ENCODE results near the gene LAMB1.

LAMB1 gene

DNA sequence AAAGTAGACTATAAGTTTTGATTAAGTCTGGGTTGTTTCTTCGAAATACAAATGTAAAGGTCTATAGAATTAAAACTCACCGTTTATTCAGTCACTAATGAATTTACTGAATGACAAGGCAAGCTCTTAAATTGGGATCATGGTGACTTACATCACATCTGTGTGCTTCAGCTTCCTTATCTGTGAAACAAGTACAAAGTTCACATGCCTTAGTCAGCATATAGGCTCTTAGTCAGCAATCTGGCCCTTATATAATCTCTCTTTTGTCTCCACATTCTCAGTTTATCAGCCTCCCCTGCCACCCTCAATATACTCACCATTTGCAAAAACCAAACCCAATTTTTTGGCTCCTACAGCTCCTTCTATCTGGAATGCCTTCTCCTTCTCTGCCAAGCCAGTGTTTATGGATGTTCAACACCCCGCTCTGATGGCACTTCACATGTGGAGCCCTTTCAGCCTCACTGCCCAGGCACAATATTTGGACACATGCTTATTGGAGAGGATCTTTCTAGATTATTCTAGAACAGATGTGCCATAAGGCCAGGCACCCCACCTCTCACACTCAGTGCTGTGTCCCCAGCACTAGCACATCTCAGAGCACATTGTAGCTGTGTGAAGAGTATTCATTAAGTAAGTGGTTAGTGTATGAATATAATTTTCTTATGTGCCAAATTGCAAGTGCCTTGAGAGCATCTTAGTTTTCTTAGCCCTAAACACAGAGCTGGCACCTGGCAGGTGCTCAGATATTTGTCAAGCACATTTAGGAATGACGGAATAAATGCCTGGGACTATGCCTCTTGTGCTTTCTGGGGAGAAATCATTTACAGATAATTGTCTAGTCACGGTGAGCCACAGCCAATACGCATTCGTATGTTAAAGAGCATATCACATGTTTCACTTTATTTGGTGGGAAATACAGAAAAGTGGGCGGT lies 9.8 kb upstream of the LAMB1 start:
- H3K9me3 ChIP-seq (ENCODE audit: control insufficient read depth, low read length), result no peaks in the 10 kb centered on the region
- H3K36me3 ChIP-seq (ENCODE audit: control insufficient read depth in 1 of 2, insufficient read depth in 2 of 2, low read depth in 1 of 2, low read length in 2 of 2), result no peaks in the 10 kb centered on the region
- H4K8ac ChIP-seq (ENCODE audit: low read length), result no peak overlapping the region
- no peak overlapping the region for H3K27ac ChIP-seq (ENCODE audit: low read length, poor library complexity, severe bottlenecking)
- H3K14ac ChIP-seq (ENCODE audit: low read length in 2 of 2), result no peak overlapping the region
- peak overlapping the region; percentile 37 for H2AK5ac ChIP-seq (ENCODE audit: low read length, severe bottlenecking)
- H2AFZ ChIP-seq (ENCODE audit: low read depth, low read length), result no peak overlapping the region
- H4K91ac ChIP-seq (ENCODE audit: low read length), result no peak overlapping the region
- H3K18ac ChIP-seq (ENCODE audit: low read depth in 1 of 2, low read length in 2 of 2), result no peak overlapping the region
- H3K27me3 ChIP-seq (ENCODE audit: control insufficient read depth in 1 of 2, insufficient read depth in 1 of 2, low read length in 2 of 2), result no peaks in the 10 kb centered on the region
- H2BK15ac ChIP-seq (ENCODE audit: low read depth, poor library complexity, severe bottlenecking), result no peak overlapping the region
- no peak overlapping the region for H3K4me3 ChIP-seq (ENCODE audit: insufficient read depth in 1 of 2, low read depth in 1 of 2, low read length in 2 of 2)
- H3K9ac ChIP-seq (ENCODE audit: low read length), result no peak overlapping the region
- no peak overlapping the region for H3K4ac ChIP-seq (ENCODE audit: low read depth in 1 of 2, low read length in 2 of 2)
- no peak overlapping the region for H3K23ac ChIP-seq (ENCODE audit: low read length in 2 of 2)
- DNase-seq, result no peak
- no peak overlapping the region for H2BK5ac ChIP-seq (ENCODE audit: low read depth, low read length, poor library complexity, severe bottlenecking)
- H3K4me2 ChIP-seq (ENCODE audit: low read length, poor library complexity, severe bottlenecking), result no peak overlapping the region
- H3K4me1 ChIP-seq (ENCODE audit: control insufficient read depth, insufficient read depth, low read depth, low read length), result peaks cover 13% of the 10 kb centered on the region
- no peak overlapping the region for H2BK120ac ChIP-seq (ENCODE audit: low read depth, low read length)
- H3K79me1 ChIP-seq (replicated peaks; ENCODE audit: low read length, poor library complexity, severe bottlenecking), result peaks cover 1% of the 10 kb centered on the region
- WGBS, result 90% methylated on average over 8 of the region's 8 CpGs
- peak overlapping the region in 1 of 2 experiments; percentile 59 for H2BK12ac ChIP-seq (ENCODE audit: low read length in 2 of 2)

DNA sequence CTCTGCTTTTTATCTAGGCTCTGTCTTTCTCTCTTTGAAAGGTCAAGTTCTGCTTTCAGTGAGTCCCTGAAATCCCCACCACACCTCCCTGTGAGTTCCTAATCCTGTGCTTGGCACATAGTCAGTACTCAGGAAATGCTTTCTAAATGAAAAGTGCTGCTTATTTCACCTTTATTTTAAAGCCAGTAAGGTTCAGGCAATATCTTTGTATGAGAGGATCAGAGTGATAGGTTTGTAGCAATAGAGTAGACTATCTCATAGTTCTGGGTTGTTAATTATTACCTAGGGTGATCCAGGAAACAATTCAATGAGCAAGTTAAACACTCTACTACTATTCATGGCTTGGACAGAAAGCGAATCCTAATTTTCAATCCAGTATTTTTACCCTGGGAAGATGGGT lies 7.4 kb upstream of the LAMB1 start:
- H3K36me3 ChIP-seq (ENCODE audit: control insufficient read depth in 1 of 2, insufficient read depth in 2 of 2, low read depth in 1 of 2, low read length in 2 of 2), result no peaks in the 10 kb centered on the region
- H3K9me3 ChIP-seq (ENCODE audit: control insufficient read depth, low read length), result no peaks in the 10 kb centered on the region
- peaks cover 14% of the 10 kb centered on the region for H3K4me1 ChIP-seq (ENCODE audit: control insufficient read depth, insufficient read depth, low read depth, low read length)
- H3K4me2 ChIP-seq (ENCODE audit: low read length, poor library complexity, severe bottlenecking), result peak overlapping the region; percentile 68
- H2AK5ac ChIP-seq (ENCODE audit: low read length, severe bottlenecking), result no peak overlapping the region
- H2AFZ ChIP-seq (ENCODE audit: low read depth, low read length), result no peak overlapping the region
- peaks cover 5% of the 10 kb centered on the region for H3K79me1 ChIP-seq (replicated peaks; ENCODE audit: low read length, poor library complexity, severe bottlenecking)
- H3K9ac ChIP-seq (ENCODE audit: low read length), result no peak overlapping the region
- DNase-seq, result no peak
- H4K8ac ChIP-seq (ENCODE audit: low read length), result no peak overlapping the region
- no peak overlapping the region for H3K4ac ChIP-seq (ENCODE audit: low read depth in 1 of 2, low read length in 2 of 2)
- H3K23ac ChIP-seq (ENCODE audit: low read length in 2 of 2), result no peak overlapping the region
- H3K4me3 ChIP-seq (ENCODE audit: insufficient read depth in 1 of 2, low read depth in 1 of 2, low read length in 2 of 2), result no peak overlapping the region
- H2BK5ac ChIP-seq (ENCODE audit: low read depth, low read length, poor library complexity, severe bottlenecking), result peak overlapping the region; percentile 86
- no peak overlapping the region for H4K91ac ChIP-seq (ENCODE audit: low read length)
- H3K14ac ChIP-seq (ENCODE audit: low read length in 2 of 2), result no peak overlapping the region
- no peak overlapping the region for H2BK15ac ChIP-seq (ENCODE audit: low read depth, poor library complexity, severe bottlenecking)
- peak overlapping the region; percentile 98 for H3K27ac ChIP-seq (ENCODE audit: low read length, poor library complexity, severe bottlenecking)
- no CpG with 5 or more reads among the region's 1 CpG for WGBS
- H2BK12ac ChIP-seq (ENCODE audit: low read length in 2 of 2), result no peak overlapping the region
- no peaks in the 10 kb centered on the region for H3K27me3 ChIP-seq (ENCODE audit: control insufficient read depth in 1 of 2, insufficient read depth in 1 of 2, low read length in 2 of 2)
- H2BK120ac ChIP-seq (ENCODE audit: low read depth, low read length), result no peak overlapping the region
- H3K18ac ChIP-seq (ENCODE audit: low read depth in 1 of 2, low read length in 2 of 2), result no peak overlapping the region

DNA sequence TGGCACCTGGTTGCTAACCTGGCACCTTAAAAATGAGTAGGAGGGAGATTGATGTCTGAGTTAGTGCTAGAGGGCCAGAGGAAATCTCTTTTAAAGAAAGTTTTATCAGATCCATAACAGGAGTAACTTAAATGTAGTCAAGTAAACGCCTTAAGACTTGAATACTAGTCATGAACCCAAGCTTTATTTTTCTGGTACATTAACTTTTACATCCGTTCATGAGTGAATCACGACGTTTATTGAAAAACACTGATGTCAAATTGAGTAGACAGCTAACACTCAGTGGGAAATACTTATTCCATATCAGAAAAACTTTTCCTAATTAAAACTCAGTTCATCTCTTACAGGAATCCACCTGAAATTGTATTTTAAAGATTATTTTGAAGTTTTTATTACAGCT lies 6.9 kb upstream of the LAMB1 start:
- Histone ChIP-seq H3K9ac (ENCODE audit: low read length) (no peak overlapping the region), H4K91ac (ENCODE audit: low read length) (no peak overlapping the region), H2AFZ (ENCODE audit: low read depth, low read length) (no peak overlapping the region), H3K4ac (ENCODE audit: low read depth in 1 of 2, low read length in 2 of 2) (no peak overlapping the region), H2AK5ac (ENCODE audit: low read length, severe bottlenecking) (no peak overlapping the region), H2BK120ac (ENCODE audit: low read depth, low read length) (no peak overlapping the region), H2BK12ac (ENCODE audit: low read length in 2 of 2) (no peak overlapping the region), H3K4me2 (ENCODE audit: low read length, poor library complexity, severe bottlenecking) (no peak overlapping the region), H3K9me3 (ENCODE audit: control insufficient read depth, low read length) (no peaks in the 10 kb centered on the region), H3K18ac (ENCODE audit: low read depth in 1 of 2, low read length in 2 of 2) (no peak overlapping the region), H3K4me1 (ENCODE audit: control insufficient read depth, insufficient read depth, low read depth, low read length) (peaks cover 16% of the 10 kb centered on the region), H3K27ac (ENCODE audit: low read length, poor library complexity, severe bottlenecking) (peak overlapping the region; percentile 98), H3K27me3 (ENCODE audit: control insufficient read depth in 1 of 2, insufficient read depth in 1 of 2, low read length in 2 of 2) (no peaks in the 10 kb centered on the region), H3K79me1 (replicated peaks; ENCODE audit: low read length, poor library complexity, severe bottlenecking) (peaks cover 5% of the 10 kb centered on the region), H3K23ac (ENCODE audit: low read length in 2 of 2) (no peak overlapping the region), H2BK5ac (ENCODE audit: low read depth, low read length, poor library complexity, severe bottlenecking) (no peak overlapping the region), H3K14ac (ENCODE audit: low read length in 2 of 2) (no peak overlapping the region), H3K4me3 (ENCODE audit: insufficient read depth in 1 of 2, low read depth in 1 of 2, low read length in 2 of 2) (no peak overlapping the region), H4K8ac (ENCODE audit: low read length) (no peak overlapping the region), H3K36me3 (ENCODE audit: control insufficient read depth in 1 of 2, insufficient read depth in 2 of 2, low read depth in 1 of 2, low read length in 2 of 2) (no peaks in the 10 kb centered on the region), H2BK15ac (ENCODE audit: low read depth, poor library complexity, severe bottlenecking) (no peak overlapping the region)
- DNase-seq, result no peak
- 93% methylated on average over 4 of the region's 4 CpGs for WGBS

DNA sequence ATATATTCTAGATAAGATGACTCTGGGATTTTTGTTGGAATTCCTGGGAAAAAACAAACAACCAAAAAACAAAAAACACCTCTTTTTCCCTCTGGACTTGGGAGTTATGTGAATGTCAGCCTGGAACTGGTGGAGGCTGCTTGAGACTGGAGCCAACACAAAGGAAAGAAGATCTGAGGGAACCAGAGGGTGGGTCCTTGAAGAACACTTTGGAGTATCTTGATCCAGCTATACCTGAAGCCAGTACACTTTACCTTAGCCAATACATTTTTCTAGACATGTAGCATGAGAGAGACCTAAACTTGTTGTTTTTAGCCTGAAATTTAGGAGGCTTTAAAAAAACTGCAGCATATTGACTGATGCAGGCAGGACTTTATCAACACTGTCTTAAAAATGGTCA lies 5.9 kb upstream of the LAMB1 start:
- Histone ChIP-seq H2BK5ac (ENCODE audit: low read depth, low read length, poor library complexity, severe bottlenecking) (no peak overlapping the region), H3K14ac (ENCODE audit: low read length in 2 of 2) (no peak overlapping the region), H3K4me2 (ENCODE audit: low read length, poor library complexity, severe bottlenecking) (no peak overlapping the region), H4K91ac (ENCODE audit: low read length) (no peak overlapping the region), H3K4me1 (ENCODE audit: control insufficient read depth, insufficient read depth, low read depth, low read length) (peaks cover 18% of the 10 kb centered on the region), H3K4me3 (ENCODE audit: insufficient read depth in 1 of 2, low read depth in 1 of 2, low read length in 2 of 2) (no peak overlapping the region), H3K36me3 (ENCODE audit: control insufficient read depth in 1 of 2, insufficient read depth in 2 of 2, low read depth in 1 of 2, low read length in 2 of 2) (no peaks in the 10 kb centered on the region), H3K9ac (ENCODE audit: low read length) (no peak overlapping the region), H3K4ac (ENCODE audit: low read depth in 1 of 2, low read length in 2 of 2) (no peak overlapping the region), H2AK5ac (ENCODE audit: low read length, severe bottlenecking) (peak overlapping the region; percentile 83), H3K27ac (ENCODE audit: low read length, poor library complexity, severe bottlenecking) (no peak overlapping the region), H3K23ac (ENCODE audit: low read length in 2 of 2) (no peak overlapping the region), H3K27me3 (ENCODE audit: control insufficient read depth in 1 of 2, insufficient read depth in 1 of 2, low read length in 2 of 2) (no peaks in the 10 kb centered on the region), H2BK15ac (ENCODE audit: low read depth, poor library complexity, severe bottlenecking) (no peak overlapping the region), H2BK12ac (ENCODE audit: low read length in 2 of 2) (no peak overlapping the region), H4K8ac (ENCODE audit: low read length) (no peak overlapping the region), H3K9me3 (ENCODE audit: control insufficient read depth, low read length) (no peaks in the 10 kb centered on the region), H2BK120ac (ENCODE audit: low read depth, low read length) (no peak overlapping the region), H3K18ac (ENCODE audit: low read depth in 1 of 2, low read length in 2 of 2) (no peak overlapping the region), H3K79me1 (replicated peaks; ENCODE audit: low read length, poor library complexity, severe bottlenecking) (peaks cover 5% of the 10 kb centered on the region), H2AFZ (ENCODE audit: low read depth, low read length) (no peak overlapping the region)
- DNase-seq, result no peak
